HepG2 (cell line): ENCODE data around the gene ABCB6. TPM values are rescaled to one million over a fixed set of nuclear protein-coding genes. Genes with fewer than 3 reads are reported as not detected.

Experiments used
- CEBPB ChIP-seq: IDR thresholded peaks from 2 replicates; pipeline ENCODE4 v1.6.1; 2011; ENCODE audit warnings: low read depth, low read length, improper control_type of control experiment, borderline replicate concordance
- CHCHD3 ChIP-seq: sonication (generic); formaldehyde crosslinking; IDR thresholded peaks from 2 replicates; pipeline ENCODE4 v1.8.0; 2022; ENCODE audit warnings: mild to moderate bottlenecking, missing genetic modification reagents, moderate library complexity
- HDAC6 ChIP-seq: fragments of 200-600 bp; sonication (generic); IDR thresholded peaks from 2 replicates; pipeline ENCODE4 v1.7.0; 2017; ENCODE audit warnings: mild to moderate bottlenecking, antibody characterized with exemption, low read length, low read depth
- IKZF4 ChIP-seq: sonication (generic); formaldehyde crosslinking; IDR thresholded peaks from 2 replicates; pipeline ENCODE4 v1.5.1; 2020; ENCODE audit warnings: borderline replicate concordance, mild to moderate bottlenecking, low read depth, missing genetic modification reagents; ENCODE audit errors: not compliant biosample characterization
- LBX2 ChIP-seq: sonication (generic); formaldehyde crosslinking; IDR thresholded peaks from 2 replicates; pipeline ENCODE4 v1.5.0; 2020; ENCODE audit warnings: missing genetic modification reagents, mild to moderate bottlenecking, borderline replicate concordance
- MED1 ChIP-seq: sonication (generic); formaldehyde crosslinking; IDR thresholded peaks from 2 replicates; pipeline ENCODE4 v1.4.0; 2020; ENCODE audit warnings: missing genetic modification reagents
- MTERF4 ChIP-seq: sonication (generic); formaldehyde crosslinking; IDR thresholded peaks from 2 replicates; pipeline ENCODE4 v1.8.0; 2023; ENCODE audit warnings: mild to moderate bottlenecking, missing genetic modification reagents
- NFKB2 ChIP-seq: sonication (generic); formaldehyde crosslinking; IDR thresholded peaks from 2 replicates; pipeline ENCODE4 v1.4.0; 2020; ENCODE audit warnings: missing genetic modification reagents, borderline replicate concordance
- NONO ChIP-seq, 2 experiments: fragments of 450-650 bp in 1 of 2; sonication (generic) in 1 of 2; formaldehyde crosslinking in 1 of 2; IDR thresholded peaks in 1 of 2; conservative IDR thresholded peaks in 1 of 2; 2 replicates each; pipeline versions ENCODE4 v1.6.1 to v1.8.0; 2017 to 2022; ENCODE audit warnings: mild to moderate bottlenecking in 1 of 2, missing genetic modification reagents in 1 of 2, moderate library complexity in 1 of 2
- PAWR ChIP-seq: sonication (generic); formaldehyde crosslinking; IDR thresholded peaks from 2 replicates; pipeline ENCODE4 v1.4.0; 2020; ENCODE audit warnings: missing genetic modification reagents, mild to moderate bottlenecking, borderline replicate concordance
- POLR2AphosphoS2 ChIP-seq: IDR thresholded peaks from 2 replicates; pipeline ENCODE4 v1.6.1; 2011; ENCODE audit warnings: low read depth, low read length, improper control_type of control experiment
- RFX5 ChIP-seq: IDR thresholded peaks from 2 replicates; pipeline ENCODE4 v1.6.1; 2011; ENCODE audit warnings: low read depth, low read length, improper control_type of control experiment
- SIX1 ChIP-seq: sonication (generic); formaldehyde crosslinking; IDR thresholded peaks from 2 replicates; pipeline ENCODE4 v1.4.0; 2020; ENCODE audit warnings: missing genetic modification reagents, borderline replicate concordance
- SMC3 ChIP-seq: IDR thresholded peaks from 2 replicates; pipeline ENCODE4 v1.6.1; 2011; ENCODE audit warnings: low read length, improper control_type of control experiment
- ZFP36L2 ChIP-seq: sonication (generic); formaldehyde crosslinking; IDR thresholded peaks from 2 replicates; pipeline ENCODE4 v1.4.0; 2020; ENCODE audit warnings: missing genetic modification reagents
- ZHX1 ChIP-seq: sonication (generic); formaldehyde crosslinking; IDR thresholded peaks from 2 replicates; pipeline ENCODE4 v1.8.1; 2022; ENCODE audit warnings: low read depth, mild to moderate bottlenecking, missing genetic modification reagents
- ZNF207 ChIP-seq: fragments of 450-650 bp; IDR thresholded peaks from 2 replicates; pipeline ENCODE4 v1.6.1; 2016; ENCODE audit warnings: antibody characterized with exemption, borderline replicate concordance
- ZNF713 ChIP-seq: sonication (generic); formaldehyde crosslinking; IDR thresholded peaks from 2 replicates; pipeline ENCODE4 v1.4.0; 2020; ENCODE audit warnings: mild to moderate bottlenecking, missing genetic modification reagents
- polyA plus RNA-seq, 8 experiments: library from polyadenylated mRNA; depleted of rRNA in 3 of 8; stranded (reverse) in 7 of 8; unstranded in 1 of 8; fragments of >200 nt; fragmentation: Illumina TruSeq in 4 of 8; extraction: Trizol in 4 of 8; gene quantifications; 2 replicates each; pipeline versions ENCODE4 v1.2.1 to v1.2.3, GENCODE V29; 2011 to 2016; ENCODE audit warnings: low read depth in 4 of 8, missing spikeins in 1 of 8, mixed read lengths in 1 of 8; ENCODE audit not compliant: insufficient read depth in 1 of 8
- total RNA-seq, 5 experiments: library from RNA; depleted of rRNA; stranded (reverse); fragments of >200 nt; fragmentation: Illumina TruSeq; extraction: Trizol; gene quantifications; 2 replicates each; pipeline ENCODE4 v1.2.3, GENCODE V29; 2016; ENCODE audit warnings: low read depth in 1 of 5
- TF ChIP-seq, protein P1 (sequence below): sonication (generic); formaldehyde crosslinking; IDR thresholded peaks from 2 replicates; pipeline ENCODE4 v1.4.0; 2020; ENCODE audit warnings: missing genetic modification reagents
- TF ChIP-seq, protein P2 (sequence below): fragments of 450-650 bp; IDR thresholded peaks from 2 replicates; pipeline ENCODE4 v1.6.1; 2016

Gene ABCB6
- total and polyA plus RNA-seq, 2 of the 13 experiments (the other 11 are each of a cell fraction or from before 2014, with no cell fraction given): 91.1 to 137 TPM

GRCh38 chr2:219160186-219161017, 58.4 kb downstream of the ABCB6 start, which contains the start of gene NHEJ1 (continued):
- no peak for TF ChIP-seq NONO (IDR thresholded peaks at IDR 0.05)
- peak; percentile 84; the same call in 1 of the 2 replicates for TF ChIP-seq NONO (CRISPR knock-in tag; conservative IDR thresholded peaks at IDR 0.05)
- TF ChIP-seq, protein P1, sequence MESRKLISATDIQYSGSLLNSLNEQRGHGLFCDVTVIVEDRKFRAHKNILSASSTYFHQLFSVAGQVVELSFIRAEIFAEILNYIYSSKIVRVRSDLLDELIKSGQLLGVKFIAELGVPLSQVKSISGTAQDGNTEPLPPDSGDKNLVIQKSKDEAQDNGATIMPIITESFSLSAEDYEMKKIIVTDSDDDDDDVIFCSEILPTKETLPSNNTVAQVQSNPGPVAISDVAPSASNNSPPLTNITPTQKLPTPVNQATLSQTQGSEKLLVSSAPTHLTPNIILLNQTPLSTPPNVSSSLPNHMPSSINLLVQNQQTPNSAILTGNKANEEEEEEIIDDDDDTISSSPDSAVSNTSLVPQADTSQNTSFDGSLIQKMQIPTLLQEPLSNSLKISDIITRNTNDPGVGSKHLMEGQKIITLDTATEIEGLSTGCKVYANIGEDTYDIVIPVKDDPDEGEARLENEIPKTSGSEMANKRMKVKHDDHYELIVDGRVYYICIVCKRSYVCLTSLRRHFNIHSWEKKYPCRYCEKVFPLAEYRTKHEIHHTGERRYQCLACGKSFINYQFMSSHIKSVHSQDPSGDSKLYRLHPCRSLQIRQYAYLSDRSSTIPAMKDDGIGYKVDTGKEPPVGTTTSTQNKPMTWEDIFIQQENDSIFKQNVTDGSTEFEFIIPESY (CRISPR knock-in tag): 0 out of 2 replicates have a peak, but pooled peaks have one; percentile 22
- peak; percentile 98; the same call in 1 of the 2 replicates for TF ChIP-seq ZNF713 (CRISPR knock-in tag)
- peak; percentile 97; the same call in 1 of the 2 replicates for TF ChIP-seq LBX2 (CRISPR knock-in tag)
- TF ChIP-seq RFX5: no peak
- peak; percentile 72; the same call in 1 of the 2 replicates for TF ChIP-seq CHCHD3
- TF ChIP-seq IKZF4 (CRISPR knock-in tag): peak; percentile 98
- TF ChIP-seq POLR2AphosphoS2: no peak
- TF ChIP-seq PAWR (CRISPR knock-in tag): no peak; the same call in 1 of the 2 replicates
- TF ChIP-seq ZHX1 (CRISPR knock-in tag): 0 out of 2 replicates have a peak, but pooled peaks have one; percentile 61
- peak; percentile 95 for TF ChIP-seq MTERF4 (CRISPR knock-in tag)
- no peak for TF ChIP-seq CEBPB
- no peak for TF ChIP-seq ZNF207
- TF ChIP-seq ZFP36L2 (CRISPR knock-in tag): no peak
- TF ChIP-seq HDAC6: no peak
- peak; percentile 73; the same call in 1 of the 2 replicates for TF ChIP-seq SMC3
- TF ChIP-seq NFKB2: peak; percentile 91; the same call in 1 of the 2 replicates
- peak; percentile 25; the same call in 1 of the 2 replicates for TF ChIP-seq SIX1
- TF ChIP-seq, protein P2, sequence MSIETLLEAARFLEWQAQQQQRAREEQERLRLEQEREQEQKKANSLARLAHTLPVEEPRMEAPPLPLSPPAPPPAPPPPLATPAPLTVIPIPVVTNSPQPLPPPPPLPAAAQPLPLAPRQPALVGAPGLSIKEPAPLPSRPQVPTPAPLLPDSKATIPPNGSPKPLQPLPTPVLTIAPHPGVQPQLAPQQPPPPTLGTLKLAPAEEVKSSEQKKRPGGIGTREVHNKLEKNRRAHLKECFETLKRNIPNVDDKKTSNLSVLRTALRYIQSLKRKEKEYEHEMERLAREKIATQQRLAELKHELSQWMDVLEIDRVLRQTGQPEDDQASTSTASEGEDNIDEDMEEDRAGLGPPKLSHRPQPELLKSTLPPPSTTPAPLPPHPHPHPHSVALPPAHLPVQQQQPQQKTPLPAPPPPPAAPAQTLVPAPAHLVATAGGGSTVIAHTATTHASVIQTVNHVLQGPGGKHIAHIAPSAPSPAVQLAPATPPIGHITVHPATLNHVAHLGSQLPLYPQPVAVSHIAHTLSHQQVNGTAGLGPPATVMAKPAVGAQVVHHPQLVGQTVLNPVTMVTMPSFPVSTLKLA: peak; percentile 5; the same call in 1 of the 2 replicates
- TF ChIP-seq MED1 (CRISPR knock-in tag): no peak; the same call in none of the 2 replicates
